Body of pancreas (tissue), 4 donors: Measurements from ENCODE around the gene CHTOP. TPM values are rescaled to one million over a fixed set of nuclear protein-coding genes. Genes with fewer than 3 reads are reported as not detected.

Experiments
- ATAC-seq: fragments of 150-250 bp; one replicate; pipeline ENCODE4 v1.9.1; 2016
- DNase-seq, 4 donors: peaks; one replicate each; pipeline ENCODE4 v3.0.0-alpha.2; 2019
- H3K27ac ChIP-seq, 4 donors: fragments of 200-600 bp; sonication (generic); 1 replicate in 3 of 4; 2 replicates in 1 of 4; pipeline versions ENCODE4 v1.5.1 to v1.6.1; 2016 to 2019; ENCODE audit warnings: mild to moderate bottlenecking in 1 of 4, mixed read lengths in 1 of 4, moderate library complexity in 1 of 4
- H3K27me3 ChIP-seq, 2 donors: fragments of 200-600 bp; sonication (generic); one replicate each; pipeline ENCODE4 v1.6.0; 2016; ENCODE audit warnings: mild to moderate bottlenecking in 1 of 2
- H3K36me3 ChIP-seq, 2 donors: fragments of 200-600 bp; sonication (generic); replicated peaks in 1 of 2; 2 replicates each; pipeline ENCODE4 v1.5.1; 2016; ENCODE audit warnings: low read depth in 2 of 2; ENCODE audit not compliant: insufficient read depth in 1 of 2
- H3K4me1 ChIP-seq: fragments of 200-600 bp; sonication (generic); one replicate; pipeline ENCODE4 v1.6.0; 2016
- H3K4me3 ChIP-seq, 2 donors: fragments of 200-600 bp; sonication (generic); 1 replicate in 1 of 2; 2 replicates in 1 of 2; pipeline ENCODE4 v1.5.1; 2016 to 2019
- H3K9me3 ChIP-seq, 3 donors: fragments of 200-600 bp; sonication (generic); 1 replicate in 2 of 3; 2 replicates in 1 of 3; pipeline ENCODE4 v1.5.1; 2016
- CTCF ChIP-seq, 7 experiments: fragments of 450-650 bp in 4 of 7; fragments of 200-600 bp in 3 of 7; sonication (generic) in 3 of 7; IDR thresholded peaks; one replicate each; pipeline ENCODE4 v1.5.1; 2016 to 2019; ENCODE audit warnings: antibody characterized with exemption in 7 of 7
- POLR2A ChIP-seq, 3 donors: fragments of 450-650 bp; IDR thresholded peaks; one replicate each; pipeline ENCODE4 v1.6.1; 2016; ENCODE audit warnings: antibody characterized with exemption in 3 of 3, mild to moderate bottlenecking in 2 of 3
- WGBS, 2 donors: methylation state at CpG; one replicate each; pipeline ENCODE4 v1.1.5; 2017; 5-methylcytosine and 5-hydroxymethylcytosine counted together
- intact Hi-C: fragments of 100-400 bp; cut with DNase I; formaldehyde crosslinking; loops from one replicate; pipeline ENCODE4 v1.15.1; 2023
- total RNA-seq, 2 donors: library from RNA; depleted of rRNA; stranded (reverse); fragments of >200 nt; gene quantifications; one replicate each; pipeline ENCODE4 v1.1.0, GENCODE V29; 2016

The CHTOP gene
- total RNA-seq, 2 donors from 2014 or later, result 62.3 to 68.0 TPM

GRCh38 chr1:153616917-153617311, 17.0 kb upstream of the CHTOP start:
- Histone ChIP-seq H3K36me3 (no peaks in the 10 kb centered on the region), H3K27ac (peak overlapping the region in 3 of 4 donors; percentile 64 to 70 (median 70)), H3K27me3 (no peaks in the 10 kb centered on the region), H3K4me3 (no peak overlapping the region), H3K4me1 (peaks cover 30% of the 10 kb centered on the region), H3K9me3 (no peaks in the 10 kb centered on the region)
- no peak for TF ChIP-seq CTCF (IDR thresholded peaks at IDR 0.05)
- no peak for TF ChIP-seq POLR2A (IDR thresholded peaks at IDR 0.05)
- intact Hi-C loops, result no loop called here
- DNase-seq, result no peak
- ATAC-seq, result no peak
- 61 to 69% methylated on average over 5 of the region's 5 CpGs for WGBS, 2 donors

- TF ChIP-seq CTCF (IDR thresholded peaks at IDR 0.05), result peak in 4 of 7 experiments; percentile 31 to 77 (median 52)
- TF ChIP-seq POLR2A (IDR thresholded peaks at IDR 0.05), result no peak
- intact Hi-C loops, result no loop called here
Observed at GRCh38 chr1:153617663-153618062, 16.2 kb upstream of the CHTOP start.

GRCh38 chr1:153619171-153619570, 14.7 kb upstream of the CHTOP start:
- no peak overlapping the region for H3K27ac ChIP-seq
- no peaks in the 10 kb centered on the region for H3K36me3 ChIP-seq
- no peak for DNase-seq
- no peak for TF ChIP-seq CTCF (IDR thresholded peaks at IDR 0.05)
- TF ChIP-seq POLR2A (IDR thresholded peaks at IDR 0.05), result no peak
- no peak overlapping the region for H3K4me3 ChIP-seq
- H3K27me3 ChIP-seq, result no peaks in the 10 kb centered on the region
- 87 to 100% methylated on average over 2 to 6 of the region's 6 CpGs for WGBS, 2 donors
- no peak for ATAC-seq
- intact Hi-C loops, result no loop called here
- H3K9me3 ChIP-seq, result no peaks in the 10 kb centered on the region
- H3K4me1 ChIP-seq, result peaks cover 19% of the 10 kb centered on the region

More at GRCh38 chr1:153617663-153618062, 16.2 kb upstream of the CHTOP start:
- Histone ChIP-seq H3K27ac (peak overlapping the region in 2 of 4 donors; percentile 64 to 70), H3K27me3 (no peaks in the 10 kb centered on the region), H3K4me1 (peaks cover 25% of the 10 kb centered on the region), H3K4me3 (no peak overlapping the region), H3K9me3 (no peaks in the 10 kb centered on the region), H3K36me3 (no peaks in the 10 kb centered on the region)
- ATAC-seq (peak; percentile 47), DNase-seq (peak in 3 of 4 donors; percentile 62 to 87 (median 79))
- WGBS, 2 donors, result 63 to 93% methylated on average over 3 to 6 of the region's 6 CpGs

GRCh38 chr1:153623101-153623500, 10.8 kb upstream of the CHTOP start:
- no peaks in the 10 kb centered on the region for H3K27me3 ChIP-seq
- DNase-seq, result no peak
- H3K4me1 ChIP-seq, result peaks cover 24% of the 10 kb centered on the region
- no peak overlapping the region for H3K27ac ChIP-seq
- no peaks in the 10 kb centered on the region for H3K9me3 ChIP-seq
- ATAC-seq, result no peak
- intact Hi-C loops, result no loop called here
- WGBS, 2 donors, result 86 to 91% methylated on average over 7 of the region's 7 CpGs
- no peak for TF ChIP-seq CTCF (IDR thresholded peaks at IDR 0.05)
- TF ChIP-seq POLR2A (IDR thresholded peaks at IDR 0.05), result no peak
- H3K36me3 ChIP-seq, result no peaks in the 10 kb centered on the region
- H3K4me3 ChIP-seq, result no peak overlapping the region

GRCh38 chr1:153624965-153625611, 8.8 kb upstream of the CHTOP start:
- 85 to 93% methylated on average over 10 of the region's 10 CpGs for WGBS, 2 donors
- H3K4me3 ChIP-seq, result no peak overlapping the region
- ATAC-seq, result no peak
- no peaks in the 10 kb centered on the region for H3K27me3 ChIP-seq
- H3K36me3 ChIP-seq, result no peaks in the 10 kb centered on the region
- intact Hi-C loops, result no loop called here
- no peaks in the 10 kb centered on the region for H3K9me3 ChIP-seq
- H3K27ac ChIP-seq, result no peak overlapping the region
- no peak for DNase-seq
- TF ChIP-seq CTCF (IDR thresholded peaks at IDR 0.05) (no peak), POLR2A (IDR thresholded peaks at IDR 0.05) (no peak)
- peaks cover 25% of the 10 kb centered on the region for H3K4me1 ChIP-seq
